ENCODE measurements around the gene MSI2.

GRCh38 chr17:57372156-57372555 is 115.8 kb downstream of the MSI2 start:
- TF ChIP-seq CTCF (IDR thresholded peaks at IDR 0.05; ENCODE audit: insufficient read depth, low read length, poor library complexity, severe bottlenecking) (no peak), EZH2phosphoT487 (conservative IDR thresholded peaks at IDR 0.05; ENCODE audit: low read length) (no peak)

Data from SU-DHL-6 (cell line).